ENCODE data around the gene EGLN1.

DNA sequence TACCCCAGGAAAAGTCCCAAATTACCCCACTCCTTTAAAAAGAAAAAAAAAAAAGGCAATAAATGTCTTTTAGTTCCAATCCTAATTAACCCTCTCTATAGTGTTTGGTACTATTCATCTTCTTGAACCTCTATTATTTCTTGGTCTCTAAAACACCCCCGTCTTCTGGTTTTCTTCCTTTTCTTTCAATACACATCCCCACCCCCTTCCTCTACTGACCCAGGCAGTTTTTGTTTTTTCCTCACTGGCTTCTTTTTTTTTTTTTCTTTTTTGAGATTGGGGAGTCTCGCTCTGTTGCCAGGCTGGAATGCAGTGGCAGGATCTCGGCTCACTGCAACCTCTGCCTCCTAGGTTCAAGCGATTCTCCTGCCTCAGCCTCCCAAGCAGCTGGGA, 26.1 kb downstream of the EGLN1 start:
- TF ChIP-seq, protein P1, sequence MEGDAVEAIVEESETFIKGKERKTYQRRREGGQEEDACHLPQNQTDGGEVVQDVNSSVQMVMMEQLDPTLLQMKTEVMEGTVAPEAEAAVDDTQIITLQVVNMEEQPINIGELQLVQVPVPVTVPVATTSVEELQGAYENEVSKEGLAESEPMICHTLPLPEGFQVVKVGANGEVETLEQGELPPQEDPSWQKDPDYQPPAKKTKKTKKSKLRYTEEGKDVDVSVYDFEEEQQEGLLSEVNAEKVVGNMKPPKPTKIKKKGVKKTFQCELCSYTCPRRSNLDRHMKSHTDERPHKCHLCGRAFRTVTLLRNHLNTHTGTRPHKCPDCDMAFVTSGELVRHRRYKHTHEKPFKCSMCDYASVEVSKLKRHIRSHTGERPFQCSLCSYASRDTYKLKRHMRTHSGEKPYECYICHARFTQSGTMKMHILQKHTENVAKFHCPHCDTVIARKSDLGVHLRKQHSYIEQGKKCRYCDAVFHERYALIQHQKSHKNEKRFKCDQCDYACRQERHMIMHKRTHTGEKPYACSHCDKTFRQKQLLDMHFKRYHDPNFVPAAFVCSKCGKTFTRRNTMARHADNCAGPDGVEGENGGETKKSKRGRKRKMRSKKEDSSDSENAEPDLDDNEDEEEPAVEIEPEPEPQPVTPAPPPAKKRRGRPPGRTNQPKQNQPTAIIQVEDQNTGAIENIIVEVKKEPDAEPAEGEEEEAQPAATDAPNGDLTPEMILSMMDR (IDR thresholded peaks at IDR 0.05) = no peak
- no peak for TF ChIP-seq ZFX (IDR thresholded peaks at IDR 0.05; ENCODE audit: borderline replicate concordance)

Data from 22Rv1 (cell line).